Gastrocnemius medialis (tissue), 4 donors: ENCODE measurements around the gene BRDT.

Experiments
- CTCF ChIP-seq, 5 experiments: fragments of 450-650 bp in 3 of 5; fragments of 200-600 bp in 2 of 5; sonication (generic) in 2 of 5; IDR thresholded peaks in 4 of 5; conservative IDR thresholded peaks in 1 of 5; 1 replicate in 4 of 5; 2 replicates in 1 of 5; pipeline ENCODE4 v1.5.1; 2016 to 2019; ENCODE audit warnings: antibody characterized with exemption in 5 of 5, mild to moderate bottlenecking in 3 of 5, moderate library complexity in 3 of 5
- POLR2A ChIP-seq, 2 donors: fragments of 450-650 bp; IDR thresholded peaks; one replicate each; pipeline ENCODE4 v1.6.1; 2017; ENCODE audit warnings: antibody characterized with exemption in 2 of 2, mild to moderate bottlenecking in 2 of 2, moderate library complexity in 2 of 2

DNA sequence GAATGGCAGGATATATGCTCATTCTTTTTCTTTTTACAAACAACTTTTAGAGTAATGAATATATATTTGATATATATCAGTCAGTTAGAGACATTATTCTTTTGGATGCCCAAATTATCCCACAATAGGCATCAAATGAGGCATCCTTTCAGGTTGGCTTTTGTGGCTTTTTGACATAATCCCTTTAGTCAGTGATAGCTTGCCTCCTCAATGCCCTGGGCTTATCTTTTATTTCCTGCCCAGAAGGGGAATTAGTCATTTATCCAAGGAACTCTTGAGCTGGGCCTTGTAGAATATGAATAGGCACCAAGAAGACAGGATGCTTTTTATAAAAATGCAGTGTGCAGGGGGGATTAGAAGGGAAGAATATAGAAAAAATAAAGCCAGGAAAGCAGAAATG, 102.7 kb downstream of the BRDT start:
- TF ChIP-seq CTCF (IDR thresholded peaks at IDR 0.05 in 4 of 5, conservative IDR thresholded peaks at IDR 0.05 in 1 of 5) (no peak), POLR2A (IDR thresholded peaks at IDR 0.05) (no peak)
